Measurements from ENCODE around the gene LIX1. TPM values are rescaled to one million over a fixed set of nuclear protein-coding genes. Genes with fewer than 3 reads are reported as not detected.

Gene LIX1
- total and polyA plus RNA-seq, 2 of the 13 experiments (the other 11 are each of a cell fraction or from before 2014, with no cell fraction given), result not detected

DNA sequence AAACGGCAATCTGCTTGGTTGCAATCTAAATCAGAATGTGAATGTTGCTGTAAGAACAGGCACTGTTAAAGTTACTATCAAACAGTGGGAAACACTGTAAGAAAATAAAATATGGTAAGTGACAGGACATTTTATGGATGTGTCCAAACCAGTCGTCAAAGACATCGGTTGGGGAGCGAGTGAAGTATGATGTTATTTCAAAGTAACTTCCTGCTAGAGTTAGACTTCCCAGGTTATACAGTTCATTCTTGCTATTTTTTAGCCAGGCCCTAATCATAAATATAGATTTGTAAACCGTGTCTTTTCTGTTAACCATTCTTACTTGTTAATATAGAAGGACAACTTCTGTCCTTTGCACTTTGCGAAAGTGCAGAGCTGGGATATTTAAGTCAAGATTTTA lies 30.2 kb downstream of the LIX1 start:
- Histone ChIP-seq H3K36me3 (replicated peaks in 1 of 2; ENCODE audit: control insufficient read depth in 1 of 2, insufficient read depth in 2 of 2, low read length in 2 of 2) (no peaks in the 10 kb centered on the region), H3K79me2 (ENCODE audit: insufficient read depth, low read length) (no peaks in the 10 kb centered on the region), H3K9ac (ENCODE audit: insufficient read depth, low read depth, low read length) (no peak overlapping the region), H4K20me1 (ENCODE audit: insufficient read depth, low read length) (no peaks in the 10 kb centered on the region), H3K4me3 (replicated peaks in 1 of 3; ENCODE audit: insufficient read depth in 1 of 3, low read depth in 2 of 3, low read length in 3 of 3) (no peak overlapping the region; a peak in 1 of 6 replicates), H3K4me1 (ENCODE audit: insufficient read depth, low read length) (peaks cover 20% of the 10 kb centered on the region), H3K27ac (ENCODE audit: extremely low read length, insufficient read depth, low read length) (no peak overlapping the region), H3K27me3 (ENCODE audit: control insufficient read depth in 1 of 2, insufficient read depth in 2 of 2, low read length in 2 of 2) (peaks cover 0 to 2% of the 10 kb centered on the region in 2 experiments; a peak in 2 of 5 replicates), H3K9me3 (ENCODE audit: low read length) (no peaks in the 10 kb centered on the region), H2AFZ (ENCODE audit: low read length) (no peak overlapping the region), H3K4me2 (ENCODE audit: low read depth, low read length) (peak overlapping the region; percentile 51; the same call in 1 of the 2 replicates)
- no peak for DNase-seq (ENCODE audit: low spot score)
- TF ChIP-seq, protein P1, sequence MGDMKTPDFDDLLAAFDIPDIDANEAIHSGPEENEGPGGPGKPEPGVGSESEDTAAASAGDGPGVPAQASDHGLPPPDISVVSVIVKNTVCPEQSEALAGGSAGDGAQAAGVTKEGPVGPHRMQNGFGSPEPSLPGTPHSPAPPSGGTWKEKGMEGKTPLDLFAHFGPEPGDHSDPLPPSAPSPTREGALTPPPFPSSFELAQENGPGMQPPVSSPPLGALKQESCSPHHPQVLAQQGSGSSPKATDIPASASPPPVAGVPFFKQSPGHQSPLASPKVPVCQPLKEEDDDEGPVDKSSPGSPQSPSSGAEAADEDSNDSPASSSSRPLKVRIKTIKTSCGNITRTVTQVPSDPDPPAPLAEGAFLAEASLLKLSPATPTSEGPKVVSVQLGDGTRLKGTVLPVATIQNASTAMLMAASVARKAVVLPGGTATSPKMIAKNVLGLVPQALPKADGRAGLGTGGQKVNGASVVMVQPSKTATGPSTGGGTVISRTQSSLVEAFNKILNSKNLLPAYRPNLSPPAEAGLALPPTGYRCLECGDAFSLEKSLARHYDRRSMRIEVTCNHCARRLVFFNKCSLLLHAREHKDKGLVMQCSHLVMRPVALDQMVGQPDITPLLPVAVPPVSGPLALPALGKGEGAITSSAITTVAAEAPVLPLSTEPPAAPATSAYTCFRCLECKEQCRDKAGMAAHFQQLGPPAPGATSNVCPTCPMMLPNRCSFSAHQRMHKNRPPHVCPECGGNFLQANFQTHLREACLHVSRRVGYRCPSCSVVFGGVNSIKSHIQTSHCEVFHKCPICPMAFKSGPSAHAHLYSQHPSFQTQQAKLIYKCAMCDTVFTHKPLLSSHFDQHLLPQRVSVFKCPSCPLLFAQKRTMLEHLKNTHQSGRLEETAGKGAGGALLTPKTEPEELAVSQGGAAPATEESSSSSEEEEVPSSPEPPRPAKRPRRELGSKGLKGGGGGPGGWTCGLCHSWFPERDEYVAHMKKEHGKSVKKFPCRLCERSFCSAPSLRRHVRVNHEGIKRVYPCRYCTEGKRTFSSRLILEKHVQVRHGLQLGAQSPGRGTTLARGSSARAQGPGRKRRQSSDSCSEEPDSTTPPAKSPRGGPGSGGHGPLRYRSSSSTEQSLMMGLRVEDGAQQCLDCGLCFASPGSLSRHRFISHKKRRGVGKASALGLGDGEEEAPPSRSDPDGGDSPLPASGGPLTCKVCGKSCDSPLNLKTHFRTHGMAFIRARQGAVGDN (CRISPR knock-in tag; IDR thresholded peaks at IDR 0.05), result no peak
- TF ChIP-seq, protein P2, sequence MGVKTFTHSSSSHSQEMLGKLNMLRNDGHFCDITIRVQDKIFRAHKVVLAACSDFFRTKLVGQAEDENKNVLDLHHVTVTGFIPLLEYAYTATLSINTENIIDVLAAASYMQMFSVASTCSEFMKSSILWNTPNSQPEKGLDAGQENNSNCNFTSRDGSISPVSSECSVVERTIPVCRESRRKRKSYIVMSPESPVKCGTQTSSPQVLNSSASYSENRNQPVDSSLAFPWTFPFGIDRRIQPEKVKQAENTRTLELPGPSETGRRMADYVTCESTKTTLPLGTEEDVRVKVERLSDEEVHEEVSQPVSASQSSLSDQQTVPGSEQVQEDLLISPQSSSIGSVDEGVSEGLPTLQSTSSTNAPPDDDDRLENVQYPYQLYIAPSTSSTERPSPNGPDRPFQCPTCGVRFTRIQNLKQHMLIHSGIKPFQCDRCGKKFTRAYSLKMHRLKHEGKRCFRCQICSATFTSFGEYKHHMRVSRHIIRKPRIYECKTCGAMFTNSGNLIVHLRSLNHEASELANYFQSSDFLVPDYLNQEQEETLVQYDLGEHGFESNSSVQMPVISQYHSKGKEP (CRISPR knock-in tag; IDR thresholded peaks at IDR 0.05), result no peak
- intact Hi-C loops (cut with micrococcal nuclease; ENCODE audit: unreplicated experiment) (no loop called here), in situ Hi-C loops (cut with HindIII; ENCODE audit: extremely low pct_ligation_motif_present, low pct_unique_long_range_greater_than_20kb) (no loop called here)
- WGBS (ENCODE audit: low lambda C conversion rate), result 71% methylated on average over 6 of the region's 6 CpGs
- no peak for ATAC-seq
- BruUV-seq (replicated peaks), result no TSS peak
- ChIA-PET CTCF (ENCODE audit: low intra/inter-chr PET ratio, low total read pairs) (no interaction called here), POLR2A (no interaction called here)
- FAIRE-seq, result no peak
